ENCODE results near the gene TMEM50B. TPM values are rescaled to one million over a fixed set of nuclear protein-coding genes. Genes with fewer than 3 reads are reported as not detected.

The TMEM50B gene
- total RNA-seq, 4 donors from 2014 or later, result 51.5 to 94.7 (median 81.8) TPM

GRCh38 chr21:33510826-33511225 is 31.1 kb upstream of the TMEM50B start:
- TF ChIP-seq, protein P1, sequence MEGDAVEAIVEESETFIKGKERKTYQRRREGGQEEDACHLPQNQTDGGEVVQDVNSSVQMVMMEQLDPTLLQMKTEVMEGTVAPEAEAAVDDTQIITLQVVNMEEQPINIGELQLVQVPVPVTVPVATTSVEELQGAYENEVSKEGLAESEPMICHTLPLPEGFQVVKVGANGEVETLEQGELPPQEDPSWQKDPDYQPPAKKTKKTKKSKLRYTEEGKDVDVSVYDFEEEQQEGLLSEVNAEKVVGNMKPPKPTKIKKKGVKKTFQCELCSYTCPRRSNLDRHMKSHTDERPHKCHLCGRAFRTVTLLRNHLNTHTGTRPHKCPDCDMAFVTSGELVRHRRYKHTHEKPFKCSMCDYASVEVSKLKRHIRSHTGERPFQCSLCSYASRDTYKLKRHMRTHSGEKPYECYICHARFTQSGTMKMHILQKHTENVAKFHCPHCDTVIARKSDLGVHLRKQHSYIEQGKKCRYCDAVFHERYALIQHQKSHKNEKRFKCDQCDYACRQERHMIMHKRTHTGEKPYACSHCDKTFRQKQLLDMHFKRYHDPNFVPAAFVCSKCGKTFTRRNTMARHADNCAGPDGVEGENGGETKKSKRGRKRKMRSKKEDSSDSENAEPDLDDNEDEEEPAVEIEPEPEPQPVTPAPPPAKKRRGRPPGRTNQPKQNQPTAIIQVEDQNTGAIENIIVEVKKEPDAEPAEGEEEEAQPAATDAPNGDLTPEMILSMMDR (IDR thresholded peaks at IDR 0.05; ENCODE audit: low read depth), result no peak

- TF ChIP-seq, protein P1 (IDR thresholded peaks at IDR 0.05; ENCODE audit: low read depth), result no peak
Observed at GRCh38 chr21:33505833-33506232, 26.1 kb upstream of the TMEM50B start.

GRCh38 chr21:33496345-33496744 is 16.6 kb upstream of the TMEM50B start:
- TF ChIP-seq, protein P1 (IDR thresholded peaks at IDR 0.05; ENCODE audit: low read depth), result no peak

GRCh38 chr21:33495743-33496142 is 16.0 kb upstream of the TMEM50B start:
- TF ChIP-seq, protein P1 (IDR thresholded peaks at IDR 0.05; ENCODE audit: low read depth), result no peak

GRCh38 chr21:33493756-33494155 is 14.0 kb upstream of the TMEM50B start:
- TF ChIP-seq, protein P1 (IDR thresholded peaks at IDR 0.05; ENCODE audit: low read depth), result no peak

DNA sequence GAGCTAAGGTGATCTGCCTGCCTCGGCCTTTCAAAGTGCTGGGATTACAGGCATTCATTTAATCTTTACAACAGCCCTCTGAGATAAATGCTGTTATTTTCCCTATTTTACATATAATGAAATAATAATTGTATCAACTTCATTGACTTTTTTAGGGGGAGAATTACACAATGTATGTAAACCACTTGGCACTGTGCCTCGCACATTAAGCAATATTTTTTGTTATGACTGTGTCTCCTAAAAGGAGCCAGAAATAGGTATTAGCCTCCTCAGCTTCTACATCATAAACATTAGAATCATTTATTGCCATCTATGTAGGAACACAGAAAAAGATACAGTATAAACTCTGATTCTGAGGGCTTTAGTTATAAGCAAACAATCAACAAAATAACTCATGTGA is 12.8 kb upstream of the TMEM50B start:
- TF ChIP-seq, protein P1 (IDR thresholded peaks at IDR 0.05; ENCODE audit: low read depth), result no peak

DNA sequence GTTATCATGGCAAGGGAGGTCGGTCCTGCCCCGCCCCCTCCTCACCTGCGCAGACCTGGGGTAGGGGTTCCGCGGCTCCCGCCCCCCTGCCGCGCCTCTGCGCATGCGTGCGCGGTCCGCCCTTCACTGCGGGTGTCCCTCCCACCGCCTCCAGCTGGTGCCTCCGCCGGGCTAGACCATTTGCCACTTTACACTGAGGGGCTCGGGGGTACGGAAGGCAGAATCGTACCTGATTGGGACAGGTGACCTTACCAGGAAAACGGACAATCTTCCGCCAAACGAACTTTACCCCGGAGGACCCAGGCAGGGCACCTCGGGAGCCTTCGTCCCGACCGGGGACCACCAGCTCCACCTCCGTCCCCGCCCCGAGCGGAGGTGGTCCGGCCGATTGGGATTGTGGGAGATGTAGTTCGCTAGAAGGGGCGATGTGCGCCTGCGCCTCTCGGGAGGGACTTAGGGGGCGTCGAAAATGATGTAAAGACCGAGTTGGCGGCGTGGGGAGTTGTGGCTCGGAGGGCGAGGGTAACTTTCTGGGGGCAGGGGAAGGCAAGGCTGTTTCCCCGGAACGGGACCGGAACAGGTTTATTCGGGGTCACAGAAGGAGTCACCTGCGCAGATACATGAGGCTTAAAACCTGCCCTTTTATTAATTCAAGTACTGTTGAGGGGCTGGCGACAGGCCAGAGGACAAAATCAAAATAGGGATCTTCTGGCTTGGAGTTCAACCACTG is 11.8 kb upstream of the TMEM50B start, which contains the start of gene DNAJC28:
TSS of gene DNAJC28 (minus strand) at position 344 of the 730 bp plus-strand sequence. CDS start 2,323 bp downstream, outside the sequence.
- TF ChIP-seq, protein P1 (IDR thresholded peaks at IDR 0.05; ENCODE audit: low read depth), result no peak
